ENCODE measurements around the gene EFS. TPM values are rescaled to one million over a fixed set of nuclear protein-coding genes. Genes with fewer than 3 reads are reported as not detected.

Gene EFS
- total RNA-seq, 1 experiment from 2014 or later, result not detected

- intact Hi-C loops (cut with micrococcal nuclease), result no loop called here
- TF ChIP-seq, protein P1, sequence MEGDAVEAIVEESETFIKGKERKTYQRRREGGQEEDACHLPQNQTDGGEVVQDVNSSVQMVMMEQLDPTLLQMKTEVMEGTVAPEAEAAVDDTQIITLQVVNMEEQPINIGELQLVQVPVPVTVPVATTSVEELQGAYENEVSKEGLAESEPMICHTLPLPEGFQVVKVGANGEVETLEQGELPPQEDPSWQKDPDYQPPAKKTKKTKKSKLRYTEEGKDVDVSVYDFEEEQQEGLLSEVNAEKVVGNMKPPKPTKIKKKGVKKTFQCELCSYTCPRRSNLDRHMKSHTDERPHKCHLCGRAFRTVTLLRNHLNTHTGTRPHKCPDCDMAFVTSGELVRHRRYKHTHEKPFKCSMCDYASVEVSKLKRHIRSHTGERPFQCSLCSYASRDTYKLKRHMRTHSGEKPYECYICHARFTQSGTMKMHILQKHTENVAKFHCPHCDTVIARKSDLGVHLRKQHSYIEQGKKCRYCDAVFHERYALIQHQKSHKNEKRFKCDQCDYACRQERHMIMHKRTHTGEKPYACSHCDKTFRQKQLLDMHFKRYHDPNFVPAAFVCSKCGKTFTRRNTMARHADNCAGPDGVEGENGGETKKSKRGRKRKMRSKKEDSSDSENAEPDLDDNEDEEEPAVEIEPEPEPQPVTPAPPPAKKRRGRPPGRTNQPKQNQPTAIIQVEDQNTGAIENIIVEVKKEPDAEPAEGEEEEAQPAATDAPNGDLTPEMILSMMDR (IDR thresholded peaks at IDR 0.05; ENCODE audit: unreplicated experiment), result no peak
- BruUV-seq (replicated peaks), result no TSS peak
- Mint-ChIP-seq H3K27me3 (ENCODE audit: insufficient read depth, unreplicated experiment) (peaks cover 30% of the 10 kb centered on the region), H3K4me3 (ENCODE audit: unreplicated experiment) (no peak overlapping the region), H3K36me3 (ENCODE audit: insufficient read depth, unreplicated experiment) (no peaks in the 10 kb centered on the region), H3K9me3 (ENCODE audit: unreplicated experiment) (peaks cover 7% of the 10 kb centered on the region), H3K4me1 (ENCODE audit: insufficient read depth, unreplicated experiment) (no peaks in the 10 kb centered on the region), H3K27ac (ENCODE audit: low read depth, unreplicated experiment) (no peak overlapping the region)
- no peak for DNase-seq (ENCODE audit: unreplicated experiment)
- POLR2A ChIA-PET, result no interaction called here
- CTCF ChIA-PET, result interaction anchor here (0.8 to 1.9 kb wide), 3 partner anchors 11 to 33 kb away, joined by 3 to 6 read pairs (median 3); no protein-coding TSS in a partner anchor
Measured at GRCh38 chr14:23346693-23347405, 18.1 kb downstream of the EFS start.

DNA sequence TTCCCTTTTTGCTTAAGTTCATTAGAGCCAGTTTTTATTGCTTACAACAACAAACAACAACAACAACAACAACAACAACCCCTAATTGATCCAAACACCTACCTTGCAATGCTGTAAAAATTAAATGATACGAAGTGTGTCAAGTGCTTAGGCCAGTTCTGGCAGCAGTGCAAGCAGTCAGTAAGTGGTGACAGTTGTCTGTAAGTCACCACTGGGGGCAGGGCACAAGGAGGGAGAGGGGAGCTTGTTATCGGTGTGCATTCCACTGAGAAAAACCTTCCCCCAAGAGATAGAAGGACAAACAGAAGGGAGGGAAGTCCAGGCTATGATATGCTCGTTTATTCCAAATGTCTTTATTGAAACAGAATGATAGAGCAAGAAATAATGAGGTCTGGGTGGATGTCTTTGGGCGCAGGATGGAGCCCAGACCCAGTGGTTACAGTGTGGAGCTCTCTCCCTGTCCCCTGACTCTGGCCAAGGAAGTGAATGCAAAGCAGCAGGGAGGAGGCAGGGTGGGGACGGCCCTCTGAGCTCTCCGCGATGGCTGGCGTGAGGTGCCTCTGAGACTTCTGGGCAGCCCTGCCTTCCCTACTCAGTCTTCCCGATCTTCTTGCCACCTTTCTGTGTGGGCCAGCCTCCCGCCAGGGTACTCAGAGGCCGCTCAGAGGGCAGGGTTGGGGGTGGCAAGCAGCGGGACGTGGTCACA is 18.8 kb downstream of the EFS start:
- Mint-ChIP-seq H3K27ac (ENCODE audit: low read depth, unreplicated experiment) (no peak overlapping the region), H3K27me3 (ENCODE audit: insufficient read depth, unreplicated experiment) (peaks cover 24% of the 10 kb centered on the region), H3K9me3 (ENCODE audit: unreplicated experiment) (peaks cover 7% of the 10 kb centered on the region), H3K36me3 (ENCODE audit: insufficient read depth, unreplicated experiment) (no peaks in the 10 kb centered on the region), H3K4me1 (ENCODE audit: insufficient read depth, unreplicated experiment) (no peaks in the 10 kb centered on the region), H3K4me3 (ENCODE audit: unreplicated experiment) (no peak overlapping the region)
- POLR2A ChIA-PET, result no interaction called here
- intact Hi-C loops (cut with micrococcal nuclease), result no loop called here
- no TSS peak for BruUV-seq (replicated peaks)
- CTCF ChIA-PET, result interaction anchor here (0.6 to 1.9 kb wide), 6 partner anchors 10 to 461 kb away, joined by 3 to 6 read pairs (median 3); no protein-coding TSS in a partner anchor
- no peak for DNase-seq (ENCODE audit: unreplicated experiment)
- TF ChIP-seq, protein P1 (IDR thresholded peaks at IDR 0.05; ENCODE audit: unreplicated experiment), result no peak

- CTCF ChIA-PET, result no interaction called here
- Mint-ChIP-seq H3K9me3 (ENCODE audit: unreplicated experiment) (no peaks in the 10 kb centered on the region), H3K27me3 (ENCODE audit: insufficient read depth, unreplicated experiment) (peaks cover 7% of the 10 kb centered on the region), H3K27ac (ENCODE audit: low read depth, unreplicated experiment) (no peak overlapping the region), H3K4me1 (ENCODE audit: insufficient read depth, unreplicated experiment) (no peaks in the 10 kb centered on the region), H3K4me3 (ENCODE audit: unreplicated experiment) (no peak overlapping the region), H3K36me3 (ENCODE audit: insufficient read depth, unreplicated experiment) (no peaks in the 10 kb centered on the region)
- POLR2A ChIA-PET, result no interaction called here
- DNase-seq (ENCODE audit: unreplicated experiment), result no peak
- intact Hi-C loops (cut with micrococcal nuclease), result no loop called here
- TF ChIP-seq, protein P1 (IDR thresholded peaks at IDR 0.05; ENCODE audit: unreplicated experiment), result no peak
- no TSS peak for BruUV-seq (replicated peaks)
Measured at GRCh38 chr14:23344481-23344880, 20.5 kb downstream of the EFS start.

DNA sequence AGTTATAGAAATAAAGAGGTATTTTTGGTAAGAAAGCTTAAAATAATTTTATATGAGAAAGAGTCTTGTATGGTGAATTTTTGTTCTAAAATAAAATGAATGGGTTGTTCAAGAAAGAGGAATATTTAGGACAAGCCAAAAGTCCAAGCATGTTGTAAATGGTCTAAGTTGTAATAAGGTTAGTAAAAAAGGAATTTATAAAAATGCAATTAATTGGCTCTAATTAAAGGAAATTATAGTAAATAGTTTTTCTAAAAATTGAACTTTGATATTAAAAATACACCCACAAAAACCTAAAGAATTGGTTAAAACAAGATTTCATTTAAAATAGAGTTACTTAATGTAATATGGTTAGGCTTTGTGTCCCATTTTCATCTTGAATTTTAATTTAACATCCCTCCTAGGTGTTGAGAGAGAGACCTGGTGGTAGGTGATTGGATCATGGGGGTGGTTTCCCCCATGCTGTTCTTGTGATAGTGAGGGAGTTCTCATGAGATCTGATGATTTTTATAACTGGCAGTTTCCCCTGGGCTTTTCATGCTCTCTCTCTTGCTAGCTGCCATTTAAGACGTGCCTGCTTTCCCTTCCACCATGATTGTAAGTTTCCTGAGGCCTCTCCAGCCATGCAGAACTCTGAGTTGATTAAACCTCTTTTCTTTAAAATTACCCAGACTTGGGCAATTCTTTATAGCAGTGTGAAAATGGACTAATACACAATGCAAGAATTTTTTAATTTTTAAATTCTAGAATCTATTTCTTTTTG is 25.3 kb downstream of the EFS start:
- TF ChIP-seq, protein P1 (IDR thresholded peaks at IDR 0.05; ENCODE audit: unreplicated experiment), result no peak
- Mint-ChIP-seq H3K27me3 (ENCODE audit: insufficient read depth, unreplicated experiment) (no peaks in the 10 kb centered on the region), H3K27ac (ENCODE audit: low read depth, unreplicated experiment) (no peak overlapping the region), H3K9me3 (ENCODE audit: unreplicated experiment) (no peaks in the 10 kb centered on the region), H3K36me3 (ENCODE audit: insufficient read depth, unreplicated experiment) (no peaks in the 10 kb centered on the region), H3K4me3 (ENCODE audit: unreplicated experiment) (no peak overlapping the region), H3K4me1 (ENCODE audit: insufficient read depth, unreplicated experiment) (no peaks in the 10 kb centered on the region)
- BruUV-seq (replicated peaks), result no TSS peak
- CTCF ChIA-PET, result no interaction called here
- POLR2A ChIA-PET, result interaction anchor here (1.5 kb wide), 1 partner anchor 18 kb away, joined by 6 read pairs; the partner anchor contains the start of gene PABPN1
- DNase-seq (ENCODE audit: unreplicated experiment), result no peak
- intact Hi-C loops (cut with micrococcal nuclease), result no loop called here
